HEK293T (cell line): ENCODE data around the gene C7orf33.

Source experiments
- ARNT ChIP-seq: fragments of 450-650 bp; IDR thresholded peaks from 2 replicates; pipeline ENCODE4 v1.6.1; 2017; ENCODE audit warnings: mild to moderate bottlenecking
- CTBP1 ChIP-seq: fragments of 450-650 bp; IDR thresholded peaks from 2 replicates; pipeline ENCODE4 v1.6.1; 2016; ENCODE audit warnings: borderline replicate concordance
- FOXK2 ChIP-seq: fragments of 450-650 bp; IDR thresholded peaks from 2 replicates; pipeline ENCODE4 v1.6.1; 2016; ENCODE audit warnings: mild to moderate bottlenecking
- NFRKB ChIP-seq: fragments of 450-650 bp; IDR thresholded peaks from 2 replicates; pipeline ENCODE4 v1.6.1; 2016; ENCODE audit warnings: mild to moderate bottlenecking, moderate library complexity
- SUZ12 ChIP-seq: fragments of 450-650 bp; IDR thresholded peaks from 2 replicates; pipeline ENCODE4 v1.6.1; 2016; ENCODE audit warnings: mild to moderate bottlenecking
- TARDBP ChIP-seq: fragments of 450-650 bp; IDR thresholded peaks from 2 replicates; pipeline ENCODE4 v1.6.1; 2016
- ZNF384 ChIP-seq: fragments of 450-650 bp; IDR thresholded peaks from 2 replicates; pipeline ENCODE4 v1.6.1; 2016

DNA sequence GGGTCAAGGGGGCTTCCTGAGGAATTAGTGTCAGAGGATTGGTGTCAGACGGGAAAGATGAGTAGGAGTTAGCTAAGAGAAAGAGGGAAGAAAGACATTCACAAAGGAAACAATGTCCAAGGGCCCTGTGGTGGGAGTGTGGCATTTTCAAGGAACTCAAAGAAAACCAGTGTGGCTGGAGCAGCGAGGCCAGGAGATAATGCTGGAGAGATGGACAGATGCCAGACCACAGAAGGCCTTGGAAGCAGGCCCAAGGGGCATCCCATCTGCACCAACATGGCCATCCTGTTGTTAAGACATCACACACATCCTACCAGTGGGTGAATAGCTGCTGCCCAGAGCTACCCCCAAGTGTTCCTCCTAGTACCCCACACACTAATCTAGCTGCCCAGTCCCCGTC lies 72.1 kb downstream of the C7orf33 start:
- TF ChIP-seq NFRKB, result no peak
- TF ChIP-seq FOXK2, result no peak
- no peak for TF ChIP-seq CTBP1
- TF ChIP-seq SUZ12, result no peak
- no peak for TF ChIP-seq ZNF384
- TF ChIP-seq ARNT, result no peak
- no peak for TF ChIP-seq TARDBP
